Measurements from ENCODE around the gene LIN54.
"Not testable (repeated sequence)": the region's sequence is repeated elsewhere in the genome, so short reads cannot be mapped to it uniquely, and the experiment has no call there.

Gene LIN54

GRCh38 chr4:83010522-83011318 lies at the start of gene LIN54:
TSS of gene LIN54 (minus strand) at chr4:83010823. CDS start at chr4:82984844, 25,979 bp downstream.
- peaks cover 2% of the 10 kb centered on the region for H3K36me3 Mint-ChIP-seq (ENCODE audit: low read depth)
- H3K9me3 Mint-ChIP-seq = no peaks in the 10 kb centered on the region
- peak within 1 kb of the TSS; percentile 93 for H3K27ac Mint-ChIP-seq
- H3K4me3 Mint-ChIP-seq = peak within 1 kb of the TSS; percentile 99
- no peaks in the 10 kb centered on the region for H3K27me3 Mint-ChIP-seq
- peaks cover 60% of the 10 kb centered on the region for H3K4me1 Mint-ChIP-seq (ENCODE audit: low read depth)

- no peaks in the 10 kb centered on the region for H3K9me3 Mint-ChIP-seq
- H3K4me1 Mint-ChIP-seq (ENCODE audit: low read depth) = no peaks in the 10 kb centered on the region
- H3K27me3 Mint-ChIP-seq = no peaks in the 10 kb centered on the region
- H3K27ac Mint-ChIP-seq = no peak overlapping the region
- H3K4me3 Mint-ChIP-seq = no peak overlapping the region
- H3K36me3 Mint-ChIP-seq (ENCODE audit: low read depth) = peaks cover 43% of the 10 kb centered on the region
Measured at GRCh38 chr4:83054928-83055327, 44.3 kb upstream of the LIN54 start.

- not testable (repeated sequence) for H3K27ac Mint-ChIP-seq, H3K27me3 Mint-ChIP-seq, H3K4me3 Mint-ChIP-seq, H3K9me3 Mint-ChIP-seq
- peaks cover 19% of the 10 kb centered on the region for H3K4me1 Mint-ChIP-seq (ENCODE audit: low read depth)
- peaks cover 33% of the 10 kb centered on the region for H3K36me3 Mint-ChIP-seq (ENCODE audit: low read depth)
Measured at GRCh38 chr4:83048781-83049180, 38.2 kb upstream of the LIN54 start.

- peaks cover 23% of the 10 kb centered on the region for H3K36me3 Mint-ChIP-seq (ENCODE audit: low read depth)
- H3K27ac Mint-ChIP-seq = no peak overlapping the region
- no peak overlapping the region for H3K4me3 Mint-ChIP-seq
- H3K9me3 Mint-ChIP-seq = no peaks in the 10 kb centered on the region
- no peaks in the 10 kb centered on the region for H3K27me3 Mint-ChIP-seq
- peaks cover 25% of the 10 kb centered on the region for H3K4me1 Mint-ChIP-seq (ENCODE audit: low read depth)
Measured at GRCh38 chr4:83046693-83047473, 36.3 kb upstream of the LIN54 start.

- peaks cover under 1% of the 10 kb centered on the region for H3K36me3 Mint-ChIP-seq (ENCODE audit: low read depth)
- peaks cover 27% of the 10 kb centered on the region for H3K4me1 Mint-ChIP-seq (ENCODE audit: low read depth)
- no peaks in the 10 kb centered on the region for H3K27me3 Mint-ChIP-seq
- H3K27ac Mint-ChIP-seq = no peak overlapping the region
- H3K4me3 Mint-ChIP-seq = no peak overlapping the region
- no peaks in the 10 kb centered on the region for H3K9me3 Mint-ChIP-seq
Measured at GRCh38 chr4:83043801-83044407, 33.3 kb upstream of the LIN54 start.

GRCh38 chr4:83043157-83043556 lies 32.5 kb upstream of the LIN54 start:
- H3K4me3 Mint-ChIP-seq; H3K9me3 Mint-ChIP-seq; H3K36me3 Mint-ChIP-seq (ENCODE audit: low read depth); H3K27ac Mint-ChIP-seq; H3K27me3 Mint-ChIP-seq: not testable (repeated sequence)
- peaks cover 28% of the 10 kb centered on the region for H3K4me1 Mint-ChIP-seq (ENCODE audit: low read depth)

- Mint-ChIP-seq H3K27ac (no peak overlapping the region), H3K36me3 (ENCODE audit: low read depth) (no peaks in the 10 kb centered on the region), H3K9me3 (no peaks in the 10 kb centered on the region), H3K4me1 (ENCODE audit: low read depth) (peaks cover 38% of the 10 kb centered on the region), H3K4me3 (no peak overlapping the region), H3K27me3 (no peaks in the 10 kb centered on the region)
Measured at GRCh38 chr4:83040269-83040668, 29.6 kb upstream of the LIN54 start.

- Mint-ChIP-seq H3K36me3 (ENCODE audit: low read depth) (no peaks in the 10 kb centered on the region), H3K27ac (no peak overlapping the region), H3K4me1 (ENCODE audit: low read depth) (peaks cover 24% of the 10 kb centered on the region), H3K27me3 (no peaks in the 10 kb centered on the region), H3K4me3 (no peak overlapping the region), H3K9me3 (no peaks in the 10 kb centered on the region)
Measured at GRCh38 chr4:83036991-83037665, 26.5 kb upstream of the LIN54 start.

- Mint-ChIP-seq H3K27ac (peak within 1 kb of the TSS; percentile 95), H3K27me3 (no peaks in the 10 kb centered on the region), H3K4me3 (peak within 1 kb of the TSS; percentile 98), H3K4me1 (ENCODE audit: low read depth) (peaks cover 24% of the 10 kb centered on the region), H3K9me3 (no peaks in the 10 kb centered on the region), H3K36me3 (ENCODE audit: low read depth) (no peaks in the 10 kb centered on the region)
Measured at GRCh38 chr4:83034630-83035494, 24.2 kb upstream of the LIN54 start, which contains the start of gene COPS4. TSS of gene COPS4 (plus strand) at chr4:83035183. CDS start at chr4:83035225, 42 bp downstream.

GRCh38 chr4:83029688-83030087 lies 19.1 kb upstream of the LIN54 start:
- Mint-ChIP-seq H3K4me3 (no peak overlapping the region), H3K27ac (no peak overlapping the region), H3K36me3 (ENCODE audit: low read depth) (no peaks in the 10 kb centered on the region)

GRCh38 chr4:83028976-83029375 lies 18.4 kb upstream of the LIN54 start:
- no peak overlapping the region for H3K4me3 Mint-ChIP-seq
- H3K27ac Mint-ChIP-seq = no peak overlapping the region
- no peaks in the 10 kb centered on the region for H3K36me3 Mint-ChIP-seq (ENCODE audit: low read depth)
- H3K27me3 Mint-ChIP-seq = no peaks in the 10 kb centered on the region
- H3K4me1 Mint-ChIP-seq (ENCODE audit: low read depth) = peaks cover 3% of the 10 kb centered on the region
- H3K9me3 Mint-ChIP-seq = peaks cover 4% of the 10 kb centered on the region

More at GRCh38 chr4:83029688-83030087, 19.1 kb upstream of the LIN54 start:
- H3K9me3 Mint-ChIP-seq = peaks cover 4% of the 10 kb centered on the region
- peaks cover 3% of the 10 kb centered on the region for H3K4me1 Mint-ChIP-seq (ENCODE audit: low read depth)
- no peaks in the 10 kb centered on the region for H3K27me3 Mint-ChIP-seq

GRCh38 chr4:83025563-83025962 lies 14.9 kb upstream of the LIN54 start:
- no peak overlapping the region for H3K27ac Mint-ChIP-seq
- peaks cover 4% of the 10 kb centered on the region for H3K9me3 Mint-ChIP-seq
- peaks cover 13% of the 10 kb centered on the region for H3K4me1 Mint-ChIP-seq (ENCODE audit: low read depth)
- no peak overlapping the region for H3K4me3 Mint-ChIP-seq
- H3K27me3 Mint-ChIP-seq = no peaks in the 10 kb centered on the region
- H3K36me3 Mint-ChIP-seq (ENCODE audit: low read depth) = no peaks in the 10 kb centered on the region

GRCh38 chr4:83024233-83024632 lies 13.6 kb upstream of the LIN54 start:
- Mint-ChIP-seq H3K36me3 (ENCODE audit: low read depth) (no peaks in the 10 kb centered on the region), H3K4me1 (ENCODE audit: low read depth) (peaks cover 20% of the 10 kb centered on the region), H3K27me3 (no peaks in the 10 kb centered on the region), H3K4me3 (no peak overlapping the region), H3K9me3 (peaks cover 4% of the 10 kb centered on the region), H3K27ac (no peak overlapping the region)

GRCh38 chr4:83023599-83023998 lies 13.0 kb upstream of the LIN54 start:
- H3K4me3 Mint-ChIP-seq; H3K36me3 Mint-ChIP-seq (ENCODE audit: low read depth); H3K27ac Mint-ChIP-seq; H3K9me3 Mint-ChIP-seq; H3K27me3 Mint-ChIP-seq: not testable (repeated sequence)
- H3K4me1 Mint-ChIP-seq (ENCODE audit: low read depth) = peaks cover 20% of the 10 kb centered on the region
